ENCODE measurements around the gene DYNLT4.

DNA sequence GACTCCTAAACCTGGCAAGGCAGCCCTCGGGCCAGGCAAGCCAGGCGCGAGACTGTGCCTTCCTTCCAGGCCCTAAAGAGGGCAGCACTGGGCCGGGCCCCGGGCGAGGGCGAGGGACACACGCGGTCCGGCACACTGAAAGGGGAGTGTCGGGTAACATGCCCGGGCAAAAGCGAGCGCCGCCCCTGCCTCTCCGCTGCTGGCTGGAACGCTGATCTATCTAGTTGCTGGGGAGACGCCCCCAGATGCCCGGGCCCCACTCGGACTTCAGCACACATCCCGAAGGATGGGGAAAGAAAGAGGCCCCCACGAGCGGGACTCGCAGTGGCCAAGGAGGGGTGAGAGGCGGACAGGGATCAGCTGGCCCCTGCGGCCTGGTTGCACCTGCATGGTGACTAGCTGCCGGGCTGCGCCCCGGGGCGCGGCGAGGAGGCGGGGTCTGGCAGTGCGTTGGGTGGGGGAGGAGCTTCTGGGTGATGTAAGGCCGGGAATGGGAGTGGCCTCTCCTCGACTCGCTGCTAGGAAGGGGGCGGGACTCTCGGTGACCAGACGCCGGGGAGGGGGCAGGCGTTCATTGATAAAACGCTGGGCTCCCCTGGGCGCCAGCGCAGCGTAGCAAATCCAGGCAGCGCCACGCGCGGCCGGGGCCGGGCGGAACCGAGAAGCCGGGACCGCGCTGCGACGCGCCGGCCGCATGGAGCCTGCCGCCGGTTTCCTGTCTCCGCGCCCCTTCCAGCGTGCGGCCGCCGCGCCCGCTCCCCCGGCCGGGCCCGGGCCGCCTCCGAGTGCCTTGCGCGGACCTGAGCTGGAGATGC is 7.2 kb downstream of the DYNLT4 start, which contains the start of gene PLK3:
- TF ChIP-seq CTCF (IDR thresholded peaks at IDR 0.05; ENCODE audit: extremely low read depth in 1 of 2, insufficient read depth in 1 of 2, low read depth in 1 of 2, low read length in 2 of 2) (peak; percentile 93 to 96), FOS (IDR thresholded peaks at IDR 0.05; ENCODE audit: borderline replicate concordance, insufficient read depth, low read length) (peak; percentile 22)
